Cerebellar nuclear complex (tissue), 1 donor: Measurements from ENCODE around the gene ACVR1C.

Experiments
- DNase-seq, 2 experiments: peaks; one replicate each; lab custom pipeline; 2025; lab: John Stamatoyannopoulos, UW

Gene ACVR1C

DNA sequence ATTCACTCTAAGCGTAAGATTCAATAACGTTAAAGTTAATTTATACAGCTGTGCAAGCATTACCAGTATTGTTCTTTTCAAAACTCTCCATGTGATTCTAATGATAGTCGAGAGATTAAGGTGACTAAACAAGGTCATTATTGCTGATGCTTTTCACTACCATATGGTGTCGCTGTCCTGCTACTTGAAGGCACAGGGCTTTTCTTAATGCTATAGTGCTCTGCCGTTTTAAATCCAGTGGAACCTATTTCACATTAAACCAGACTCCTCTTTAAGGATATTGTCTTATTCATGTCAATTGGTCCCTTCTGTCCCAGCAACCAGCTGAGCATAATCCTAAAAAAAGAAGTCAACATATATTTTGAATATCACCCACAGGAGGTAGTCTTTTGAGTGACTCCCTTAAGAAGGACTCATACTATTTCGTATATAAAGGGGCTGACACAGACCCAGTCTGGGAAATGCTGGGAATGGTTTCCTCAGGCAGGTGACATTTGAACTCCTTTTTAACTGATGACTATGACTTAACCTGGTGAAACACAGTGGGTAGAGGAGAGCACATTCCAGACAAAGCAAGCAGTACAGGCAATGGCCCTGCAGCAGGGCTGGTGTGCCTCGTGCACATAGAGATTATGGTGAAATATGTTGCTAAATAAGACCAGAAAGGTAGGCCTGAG lies 130.9 kb downstream of the ACVR1C start:
- no peak for DNase-seq

DNA sequence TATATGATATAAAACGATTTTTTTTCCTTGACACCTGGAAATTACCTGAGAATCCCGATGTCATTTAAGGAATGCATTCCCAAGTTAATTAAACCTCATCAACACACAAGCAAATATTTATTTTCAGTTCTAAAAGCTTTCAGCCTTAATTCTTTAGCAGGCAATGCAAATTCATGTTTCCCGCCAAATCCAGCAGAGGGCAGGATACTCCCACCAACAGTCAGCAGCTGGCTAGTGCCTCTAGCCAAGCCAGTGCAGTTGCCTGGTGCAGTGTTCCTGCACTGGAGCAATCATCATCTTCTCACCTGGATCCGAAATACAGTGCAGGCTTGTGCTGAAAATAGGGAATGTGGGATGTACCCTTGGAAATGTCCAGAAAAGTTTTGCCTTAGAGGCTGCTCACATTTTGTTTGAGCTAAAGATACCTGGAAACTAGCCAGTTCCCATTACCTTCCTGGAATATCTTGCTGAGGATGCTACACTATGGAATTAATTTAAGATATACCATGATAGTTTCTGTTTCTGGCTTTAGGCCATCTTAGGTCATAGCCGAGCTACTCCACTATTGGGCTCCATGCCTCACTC lies 136.4 kb downstream of the ACVR1C start:
- no peak for DNase-seq

DNA sequence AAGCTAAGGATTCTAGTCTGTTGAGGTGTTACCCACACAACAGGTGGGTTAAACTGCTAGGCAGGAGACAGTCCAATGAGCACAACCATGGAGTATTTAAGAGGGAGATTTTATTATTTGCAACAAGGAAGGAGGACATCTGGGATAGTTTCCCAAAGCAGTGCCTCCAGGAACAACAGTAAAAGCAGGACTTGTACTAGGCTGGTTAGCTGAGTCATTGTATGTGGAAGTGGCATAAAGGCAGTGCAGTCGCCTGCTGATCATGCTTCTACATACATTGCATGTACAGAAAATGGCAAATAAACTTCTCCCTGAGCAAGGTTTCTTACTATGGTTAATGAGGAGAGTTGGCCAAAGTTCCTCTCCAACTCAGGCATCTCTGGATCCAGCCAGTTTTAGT lies 138.7 kb downstream of the ACVR1C start:
- no peak for DNase-seq

DNA sequence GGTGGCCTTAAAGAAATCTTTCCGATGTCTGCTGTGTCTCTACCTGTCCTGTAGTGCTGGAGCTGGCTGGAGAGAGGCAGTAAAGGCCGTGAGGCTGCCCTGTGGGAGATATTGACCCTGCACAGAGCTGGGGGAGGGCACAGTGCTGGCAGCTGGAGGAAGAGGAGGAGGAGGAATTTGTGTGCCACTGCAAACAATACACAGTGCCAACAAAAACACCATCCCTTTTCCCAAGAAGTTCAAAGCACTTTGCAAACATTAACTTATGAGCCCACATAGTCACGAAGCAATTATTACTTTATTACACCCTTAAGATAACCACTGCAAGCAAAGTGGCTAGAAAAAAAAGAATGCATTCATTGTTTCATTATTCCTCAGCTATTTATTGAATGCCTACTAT lies 139.8 kb downstream of the ACVR1C start:
- no peak for DNase-seq

DNA sequence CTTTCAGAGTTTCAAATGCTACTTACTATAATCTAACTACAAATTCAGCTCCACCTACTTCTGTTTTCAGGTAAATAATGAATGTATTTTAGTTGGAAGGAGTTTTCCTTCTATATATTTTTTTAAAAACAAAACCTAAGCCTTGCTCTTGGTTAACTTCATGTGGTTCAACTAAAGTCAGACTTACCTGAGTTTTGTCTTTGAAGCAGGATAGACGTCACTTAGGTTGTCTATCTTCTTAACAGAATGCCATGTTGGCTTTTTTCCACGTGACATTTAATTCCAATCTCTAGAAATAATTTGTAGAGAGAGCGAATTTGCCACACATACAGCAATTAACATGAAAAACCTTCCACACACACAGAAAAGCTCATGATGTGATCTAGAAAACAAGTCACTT lies 140.9 kb downstream of the ACVR1C start:
- no peak for DNase-seq

DNA sequence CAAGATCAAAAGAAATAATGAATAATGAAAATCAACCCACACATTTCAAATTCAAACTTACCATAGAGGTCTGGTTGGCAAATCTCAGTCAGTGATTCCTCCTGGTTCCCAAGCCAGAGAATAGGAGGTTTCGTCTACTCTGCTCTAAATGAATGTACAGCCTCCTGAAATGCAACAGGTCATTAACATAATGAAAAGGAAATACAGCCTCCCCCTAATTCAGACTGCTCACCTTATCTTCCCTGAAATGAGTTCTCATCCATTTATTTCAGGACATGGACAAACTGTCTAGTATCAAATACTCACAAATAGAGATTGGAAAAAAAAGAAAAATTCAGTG lies 141.4 kb downstream of the ACVR1C start:
- DNase-seq: no peak

DNA sequence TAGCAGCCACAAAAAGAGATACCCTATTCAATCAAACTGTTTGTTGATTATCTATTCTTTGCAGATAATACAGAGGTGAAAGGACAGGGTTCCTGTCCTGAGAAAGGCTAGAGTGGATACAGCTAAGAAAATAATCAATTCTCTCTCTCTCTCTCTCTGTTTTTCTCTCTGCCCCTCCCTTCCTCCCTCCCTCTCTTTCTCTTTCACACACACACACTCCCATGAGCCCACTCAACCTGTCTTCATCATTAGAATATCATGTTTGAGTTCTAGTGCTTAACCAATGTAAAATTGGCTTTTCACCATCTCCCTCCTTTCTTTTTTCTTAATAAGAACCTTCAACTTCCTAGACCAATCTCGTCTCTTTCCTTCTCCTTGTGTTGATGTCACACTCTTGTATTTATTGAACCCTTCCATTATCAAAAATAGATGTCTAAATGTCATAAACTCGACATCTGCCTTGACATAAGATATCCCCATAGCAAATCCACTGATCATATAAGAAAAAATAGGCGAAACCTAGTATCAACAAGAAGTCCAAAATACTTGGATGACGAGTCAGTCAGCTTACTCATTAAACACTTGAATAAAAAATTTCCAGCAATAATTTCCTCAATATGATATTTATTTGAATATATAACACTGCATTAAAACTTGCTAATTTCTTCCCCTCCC lies 141.9 kb downstream of the ACVR1C start:
- no peak for DNase-seq

DNA sequence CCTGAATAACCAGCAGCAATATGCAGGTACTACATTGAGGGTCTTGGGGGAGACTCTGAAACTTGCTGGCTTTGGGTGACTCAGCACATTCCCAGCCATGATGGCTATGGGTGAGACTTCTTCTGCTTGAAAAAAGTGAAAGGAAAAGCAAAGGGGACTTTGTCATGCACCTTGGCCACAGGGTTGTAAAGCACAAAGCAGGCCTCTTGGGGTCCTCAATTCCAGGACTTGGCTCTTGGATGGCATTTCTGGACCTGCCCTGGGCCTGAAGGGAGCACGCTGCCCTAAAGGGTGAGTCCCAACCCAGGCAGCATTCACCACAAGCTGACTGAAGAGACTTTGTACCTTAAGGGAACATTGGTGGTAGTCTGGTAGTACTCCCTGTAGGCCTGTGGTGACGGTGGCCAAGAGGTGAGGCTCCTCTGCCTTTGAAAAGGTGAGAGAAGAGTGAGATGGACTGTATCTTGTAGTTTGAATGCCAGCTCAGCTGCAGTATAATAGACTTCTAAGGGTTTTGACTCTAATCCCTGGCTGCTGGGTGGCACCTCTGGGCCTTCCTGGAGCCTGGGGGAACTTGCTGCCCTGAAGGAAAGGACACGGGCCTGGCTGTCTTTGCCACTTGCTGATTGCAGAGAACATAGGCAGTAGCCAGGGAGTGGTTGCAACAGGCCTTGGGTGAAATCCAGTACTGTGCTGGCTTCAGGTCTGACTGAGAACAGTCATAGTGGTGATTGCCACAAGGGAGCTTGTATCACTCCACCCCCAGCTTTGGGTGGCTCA lies 148.3 kb downstream of the ACVR1C start:
- no peak for DNase-seq

DNA sequence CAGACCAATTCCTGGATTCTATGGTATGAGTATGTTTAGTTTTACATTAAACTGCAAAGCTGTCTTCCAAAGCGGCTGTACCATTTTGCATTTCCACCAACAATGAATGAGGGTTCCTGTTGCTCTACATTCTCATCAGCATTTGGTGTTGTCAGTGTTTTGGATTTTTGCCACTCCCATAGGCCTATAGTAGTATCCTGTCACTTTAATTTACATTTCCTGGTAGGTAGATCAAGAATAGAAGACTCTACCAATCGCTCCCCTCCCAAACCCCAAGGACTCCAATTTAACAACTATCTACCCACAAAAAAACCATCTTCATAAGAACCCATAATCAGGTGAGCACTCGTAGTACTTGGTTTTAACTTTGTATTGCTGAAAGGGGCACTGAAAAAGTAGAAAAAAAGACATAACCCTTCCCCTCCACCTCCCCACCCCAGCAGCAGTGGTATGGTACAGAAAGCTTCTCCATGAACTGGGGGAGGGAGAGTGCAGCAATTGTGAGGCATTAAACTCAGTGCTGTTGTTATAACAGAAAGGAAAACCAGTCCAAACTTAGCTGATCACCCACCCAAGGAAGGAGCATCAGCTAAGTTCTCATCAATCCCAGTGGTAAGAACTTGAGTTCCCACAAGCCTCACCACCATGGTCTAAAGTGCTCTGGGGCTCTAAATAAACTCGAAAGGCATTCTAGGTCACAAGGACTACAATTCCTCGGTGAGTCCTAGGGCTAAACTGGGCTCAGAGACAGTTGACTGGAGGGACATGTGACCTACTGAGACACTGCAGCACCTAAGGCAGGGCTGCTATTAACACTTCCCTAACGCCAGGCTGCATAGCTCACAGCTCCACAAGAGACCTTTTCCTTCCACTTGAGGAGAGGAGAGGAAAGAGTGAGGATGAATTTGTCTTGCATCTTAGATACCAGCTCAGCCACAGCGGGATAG lies 149.3 kb downstream of the ACVR1C start:
- no peak for DNase-seq

DNA sequence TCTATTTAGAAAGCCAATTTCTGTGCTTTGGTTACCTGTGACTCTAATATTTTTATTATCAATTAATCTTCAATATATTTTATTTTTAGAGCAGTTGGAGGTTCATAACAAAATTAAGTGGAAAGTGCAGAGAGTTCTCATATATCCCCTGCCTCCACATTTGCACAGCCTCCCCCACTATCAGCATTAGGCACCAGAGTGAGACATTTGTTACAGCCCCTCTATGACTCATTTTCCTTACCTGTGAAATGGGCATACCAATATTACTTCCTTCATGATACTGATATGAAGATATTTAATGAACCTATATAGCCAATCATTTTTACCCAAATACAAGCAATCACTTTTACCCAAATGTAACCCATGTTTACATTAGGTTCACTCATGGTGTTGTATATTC lies 150.7 kb downstream of the ACVR1C start:
- DNase-seq: no peak

DNA sequence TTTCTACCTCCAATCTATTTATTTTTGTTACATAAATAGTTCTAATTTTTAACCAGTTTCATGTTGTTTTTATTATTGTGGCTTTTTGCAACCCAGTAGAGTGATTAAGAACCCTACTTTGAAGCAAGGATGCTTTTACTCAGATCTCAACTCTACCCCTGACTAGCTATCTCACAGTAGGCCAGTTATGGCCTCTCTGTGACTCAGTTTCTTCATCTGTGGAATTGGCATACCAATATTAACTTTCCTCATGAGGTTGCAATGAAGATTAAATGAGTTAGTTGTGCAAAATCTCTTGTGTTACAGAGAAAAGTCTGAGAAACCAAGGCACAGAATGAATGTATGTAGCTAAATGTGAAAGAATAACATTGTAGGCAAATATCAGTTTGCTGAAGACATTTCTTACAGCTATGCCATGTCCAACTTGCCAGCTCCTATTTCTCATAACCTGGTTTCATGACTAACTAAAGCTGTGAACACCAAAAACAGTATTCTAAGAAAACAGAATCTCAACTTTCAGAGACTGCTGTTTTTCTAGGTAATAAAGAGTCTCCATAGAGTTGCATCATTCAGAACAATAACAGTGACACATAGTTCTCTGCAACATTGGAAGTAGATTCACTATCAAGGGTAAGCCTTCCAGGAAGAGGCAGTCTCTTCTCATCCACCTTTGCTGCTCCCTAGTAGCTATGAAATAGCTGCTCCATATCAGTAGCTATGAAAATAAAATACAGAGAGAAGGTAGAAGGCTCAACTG lies 151.5 kb downstream of the ACVR1C start:
- no peak for DNase-seq
